IMR-90 (cell line): ENCODE results near the gene GPR137. TPM values are rescaled to one million over a fixed set of nuclear protein-coding genes. Genes with fewer than 3 reads are reported as not detected.
A peak's percentile ranks its signal among the peaks of the same experiment; 100 is the strongest.

ENCODE experiments used
- ATAC-seq: fragments of 200-7000 bp; cut with Tn5 transposase; 2 replicates; pipeline ENCODE4 v1.9.1; 2020; ENCODE audit warnings: low read depth, mild to moderate bottlenecking, moderate library complexity
- BruUV-seq: library from RNA; stranded (reverse); fragments of 400-500 nt; replicated peaks from 2 replicates; lab custom pipeline; 2021; lab: Mats Ljungman, UMichigan
- CTCF ChIA-PET: fragments of 300-600 bp; formaldehyde crosslinking; extraction: SDS; loops from one replicate; lab custom pipeline; 2021; ENCODE audit warnings: antibody characterized with exemption; lab: Yijun Ruan, JAX
- POLR2A ChIA-PET: fragments of 300-600 bp; sonication (Branson Sonifier 250); formaldehyde crosslinking; loops from one replicate; lab custom pipeline; 2022; ENCODE audit warnings: antibody characterized with exemption; ENCODE audit not compliant: unreplicated experiment; lab: Charles Lee
- DNase-seq: peaks from one replicate; pipeline ENCODE4 v3.0.0; 2013
- H2AFZ ChIP-seq: replicated peaks from 2 replicates; pipeline ENCODE3; 2013; ENCODE audit warnings: low read length, mild to moderate bottlenecking; ENCODE audit not compliant: poor library complexity
- H2AK5ac ChIP-seq: 2 replicates; pipeline ENCODE4 v1.6.1; 2013; ENCODE audit warnings: low read depth, low read length, inconsistent platforms
- H2AK9ac ChIP-seq: replicated peaks from 2 replicates; pipeline ENCODE3; 2013; ENCODE audit warnings: mild to moderate bottlenecking, low read depth, low read length, moderate library complexity; ENCODE audit not compliant: poor library complexity
- H2BK120ac ChIP-seq: 2 replicates; pipeline ENCODE4 v1.6.1; 2013; ENCODE audit warnings: low read depth, low read length, inconsistent platforms
- H2BK15ac ChIP-seq: 3 replicates; pipeline ENCODE4 v1.6.1; 2013; ENCODE audit warnings: low read depth, low read length, inconsistent platforms
- H2BK20ac ChIP-seq: 2 replicates; pipeline ENCODE4 v1.6.1; 2013; ENCODE audit warnings: low read depth, mild to moderate bottlenecking, inconsistent platforms, low read length, moderate library complexity
- H2BK5ac ChIP-seq: 2 replicates; pipeline ENCODE4 v1.6.1; 2013; ENCODE audit warnings: mild to moderate bottlenecking, low read depth, low read length, inconsistent platforms; ENCODE audit not compliant: poor library complexity, severe bottlenecking
- H3K14ac ChIP-seq: replicated peaks from 2 replicates; pipeline ENCODE4 v1.6.1; 2013; ENCODE audit warnings: low read depth, low read length, inconsistent platforms
- H3K18ac ChIP-seq: 2 replicates; pipeline ENCODE4 v1.6.1; 2013; ENCODE audit warnings: low read depth, low read length, control low read depth
- H3K23ac ChIP-seq: 2 replicates; pipeline ENCODE4 v1.6.1; 2013; ENCODE audit warnings: low read depth, low read length, inconsistent platforms
- H3K27ac ChIP-seq: 2 replicates; pipeline ENCODE4 v1.5.1; 2013; ENCODE audit warnings: mild to moderate bottlenecking, control low read depth, low read length; ENCODE audit not compliant: insufficient read depth
- H3K27me3 ChIP-seq: 2 replicates; pipeline ENCODE4 v1.6.1; 2013; ENCODE audit warnings: low read length; ENCODE audit not compliant: control insufficient read depth, insufficient read depth
- H3K36me3 ChIP-seq: 2 replicates; pipeline ENCODE4 v1.6.1; 2013; ENCODE audit warnings: low read length, mixed read lengths; ENCODE audit not compliant: control insufficient read depth, insufficient read depth
- H3K4ac ChIP-seq: 2 replicates; pipeline ENCODE4 v1.6.1; 2013; ENCODE audit warnings: low read depth, low read length, inconsistent platforms
- H3K4me1 ChIP-seq: 2 replicates; pipeline ENCODE4 v1.6.1; 2013; ENCODE audit warnings: low read length, mixed read lengths; ENCODE audit not compliant: control insufficient read depth, insufficient read depth
- H3K4me2 ChIP-seq: 2 replicates; pipeline ENCODE4 v1.6.1; 2013; ENCODE audit warnings: low read depth, mild to moderate bottlenecking, control low read depth, low read length, moderate library complexity
- H3K4me3 ChIP-seq: 2 replicates; pipeline ENCODE4 v1.5.1; 2013; ENCODE audit warnings: low read depth, mild to moderate bottlenecking, control low read depth, low read length, moderate library complexity; ENCODE audit not compliant: insufficient read depth
- H3K56ac ChIP-seq: 2 replicates; pipeline ENCODE4 v1.6.1; 2013; ENCODE audit warnings: low read length, inconsistent platforms; ENCODE audit not compliant: insufficient read depth; ENCODE audit errors: extremely low read depth
- H3K79me1 ChIP-seq, 2 experiments: 2 replicates each; pipeline ENCODE4 v1.6.1; 2013; ENCODE audit warnings: low read length in 2 of 2, inconsistent platforms in 1 of 2, low read depth in 1 of 2
- H3K9ac ChIP-seq: 2 replicates; pipeline ENCODE4 v1.6.1; 2013; ENCODE audit warnings: low read depth, low read length, control low read depth
- H3K9me1 ChIP-seq: 2 replicates; pipeline ENCODE4 v1.6.1; 2013; ENCODE audit warnings: low read length, inconsistent platforms; ENCODE audit not compliant: insufficient read depth
- H3K9me3 ChIP-seq: 2 replicates; pipeline ENCODE4 v1.6.1; 2013; ENCODE audit warnings: low read length; ENCODE audit not compliant: control insufficient read depth, insufficient read depth
- H4K20me1 ChIP-seq: 2 replicates; pipeline ENCODE4 v1.6.1; 2013; ENCODE audit warnings: low read length, inconsistent platforms; ENCODE audit not compliant: insufficient read depth
- H4K5ac ChIP-seq: 2 replicates; pipeline ENCODE4 v1.6.1; 2013; ENCODE audit warnings: mild to moderate bottlenecking, low read depth, low read length, control low read depth
- H4K8ac ChIP-seq, 2 experiments: 2 replicates each; pipeline ENCODE4 v1.6.1; 2013; ENCODE audit warnings: low read depth in 2 of 2, low read length in 2 of 2, control low read depth in 1 of 2, inconsistent platforms in 1 of 2
- H4K91ac ChIP-seq: 2 replicates; pipeline ENCODE4 v1.6.1; 2013; ENCODE audit warnings: low read depth, low read length, inconsistent platforms; ENCODE audit not compliant: insufficient read depth
- CEBPB ChIP-seq: IDR thresholded peaks from 2 replicates; pipeline ENCODE4 v1.6.1; 2012; ENCODE audit warnings: low read depth, low read length, improper control_type of control experiment
- CHD1 ChIP-seq: IDR thresholded peaks from 2 replicates; pipeline ENCODE4 v1.6.1; 2012; ENCODE audit warnings: low read depth, low read length, improper control_type of control experiment
- FOS ChIP-seq: fragments of 150-350 bp; IDR thresholded peaks from 2 replicates; pipeline ENCODE4 v1.6.1; 2016; ENCODE audit warnings: low read depth, low read length
- MAZ ChIP-seq: IDR thresholded peaks from 2 replicates; pipeline ENCODE4 v1.6.1; 2012; ENCODE audit warnings: low read depth, mild to moderate bottlenecking, low read length, improper control_type of control experiment, moderate library complexity, borderline replicate concordance
- MXI1 ChIP-seq: IDR thresholded peaks from 2 replicates; pipeline ENCODE4 v1.6.1; 2012; ENCODE audit warnings: low read depth, mild to moderate bottlenecking, low read length, moderate library complexity, borderline replicate concordance
- NFE2L2 ChIP-seq: fragments of 150-350 bp; IDR thresholded peaks from 2 replicates; pipeline ENCODE4 v1.6.1; 2016; ENCODE audit warnings: low read depth, mild to moderate bottlenecking, low read length
- POLR2A ChIP-seq: IDR thresholded peaks from 2 replicates; pipeline ENCODE4 v1.6.1; 2012; ENCODE audit warnings: mild to moderate bottlenecking, low read depth, low read length
- RAD21 ChIP-seq: IDR thresholded peaks from 2 replicates; pipeline ENCODE4 v1.6.1; 2012; ENCODE audit warnings: low read length, improper control_type of control experiment
- RCOR1 ChIP-seq: IDR thresholded peaks from 2 replicates; pipeline ENCODE4 v1.6.1; 2012; ENCODE audit warnings: mild to moderate bottlenecking, low read length, improper control_type of control experiment; ENCODE audit not compliant: insufficient replicate concordance
- WGBS, 2 experiments: methylation state at CpG; one replicate each; pipeline versions ENCODE4 v1.1.5 to v1.1.7; 2013; ENCODE audit warnings: missing lambda C conversion rate in 2 of 2; ENCODE audit not compliant: insufficient read length in 1 of 2; ENCODE audit errors: extremely low coverage in 2 of 2; 5-methylcytosine and 5-hydroxymethylcytosine counted together
- dilution Hi-C: fragments of 300-500 bp; cut with HindIII; formaldehyde crosslinking; loops from one replicate; pipeline ENCODE4 v1.14.3; 2018; ENCODE audit warnings: low sequenced_read_pairs; ENCODE audit not compliant: unreplicated experiment
- in situ Hi-C: fragments of 300-500 bp; cut with MboI; formaldehyde crosslinking; loops from 3 replicates; pipeline ENCODE4 v1.14.3; 2019; ENCODE audit warnings: low sequenced_read_pairs, inconsistent platforms, mixed read lengths
- intact Hi-C: fragments of 100-400 bp; cut with micrococcal nuclease; formaldehyde crosslinking; loops from 2 replicates; pipeline ENCODE4 v1.10.0; 2022
- polyA plus RNA-seq, 3 experiments: library from polyadenylated mRNA; depleted of rRNA; stranded (reverse); fragments of >200 nt; gene quantifications; 2 replicates each; pipeline ENCODE4 v1.2.3, GENCODE V29; 2012; ENCODE audit warnings: low replicate concordance in 1 of 3
- total RNA-seq: library from RNA; depleted of rRNA; stranded (reverse); fragments of >200 nt; gene quantifications from 2 replicates; pipeline ENCODE4 v1.2.3, GENCODE V29; 2012
- TF ChIP-seq, protein P1 (sequence below): fragments of 150-350 bp; IDR thresholded peaks from 2 replicates; pipeline ENCODE4 v1.6.1; 2016; ENCODE audit warnings: low read depth, mild to moderate bottlenecking, low read length, moderate library complexity, borderline replicate concordance

The GPR137 gene
- total and polyA plus RNA-seq, 2 of the 4 experiments (the other 2 are of a cell fraction) = 3.6 to 26.0 TPM

- 83% methylated on average over 4 of the region's 17 CpGs; no CpG with 5 or more reads in 1 of the 2 experiments for WGBS, 2 experiments
- H2BK20ac ChIP-seq = no peak overlapping the region
- no peak overlapping the region for H2BK120ac ChIP-seq
- H2BK15ac ChIP-seq = no peak overlapping the region
- dilution Hi-C loops = no loop called here
- H2AK5ac ChIP-seq = no peak overlapping the region
- POLR2A ChIA-PET = no interaction called here
- H3K9me1 ChIP-seq = peaks cover 5% of the 10 kb centered on the region; the same call in 1 of the 2 replicates
- no TSS peak for BruUV-seq
- H2BK5ac ChIP-seq = no peak overlapping the region
- ATAC-seq (no peak), DNase-seq (no peak)
- H3K4me3 ChIP-seq = no peak overlapping the region
- H3K9me3 ChIP-seq = no peaks in the 10 kb centered on the region
- H3K9ac ChIP-seq = peak overlapping the region; percentile 30; the same call in 1 of the 2 replicates
- H3K14ac ChIP-seq = no peak overlapping the region
- H4K91ac ChIP-seq = no peak overlapping the region
- CTCF ChIA-PET = interaction anchor here (1.0 to 1.3 kb wide), 3 partner anchors 8 to 78 kb away, joined by 3 to 4 read pairs (median 3); no protein-coding TSS in a partner anchor
- no peak overlapping the region for H4K5ac ChIP-seq
- H3K4me2 ChIP-seq = no peak overlapping the region
- no peaks in the 10 kb centered on the region for H3K27me3 ChIP-seq
- no peak overlapping the region for H3K18ac ChIP-seq
- H3K4me1 ChIP-seq = peaks cover 2% of the 10 kb centered on the region
- H3K79me1 ChIP-seq = peaks cover 8 to 15% of the 10 kb centered on the region in 2 experiments
- H2AFZ ChIP-seq = no peak overlapping the region
- H3K23ac ChIP-seq = no peak overlapping the region
- in situ Hi-C loops = no loop called here
- TF ChIP-seq, protein P1, sequence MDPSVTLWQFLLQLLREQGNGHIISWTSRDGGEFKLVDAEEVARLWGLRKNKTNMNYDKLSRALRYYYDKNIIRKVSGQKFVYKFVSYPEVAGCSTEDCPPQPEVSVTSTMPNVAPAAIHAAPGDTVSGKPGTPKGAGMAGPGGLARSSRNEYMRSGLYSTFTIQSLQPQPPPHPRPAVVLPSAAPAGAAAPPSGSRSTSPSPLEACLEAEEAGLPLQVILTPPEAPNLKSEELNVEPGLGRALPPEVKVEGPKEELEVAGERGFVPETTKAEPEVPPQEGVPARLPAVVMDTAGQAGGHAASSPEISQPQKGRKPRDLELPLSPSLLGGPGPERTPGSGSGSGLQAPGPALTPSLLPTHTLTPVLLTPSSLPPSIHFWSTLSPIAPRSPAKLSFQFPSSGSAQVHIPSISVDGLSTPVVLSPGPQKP = no peak
- TF ChIP-seq CHD1 = no peak
- TF ChIP-seq MXI1 = no peak
- TF ChIP-seq RCOR1 = no peak
- TF ChIP-seq POLR2A = no peak
- TF ChIP-seq RAD21 = no peak
- TF ChIP-seq CEBPB = no peak
- TF ChIP-seq MAZ = no peak
- no peak for TF ChIP-seq FOS
- TF ChIP-seq NFE2L2 = no peak
- H2AK9ac ChIP-seq = no peak overlapping the region
- no peak overlapping the region for H4K8ac ChIP-seq
- intact Hi-C loops = no loop called here
- H3K27ac ChIP-seq = no peak overlapping the region
- H3K56ac ChIP-seq = no peak overlapping the region
- peaks cover 32% of the 10 kb centered on the region for H3K36me3 ChIP-seq
- no peak overlapping the region for H3K4ac ChIP-seq
- H4K20me1 ChIP-seq = no peaks in the 10 kb centered on the region
These were observed 8.8 kb upstream of the GPR137 start for GRCh38 chr11:64276653-64277431.
